Loucy (cell line): ENCODE data around the gene KSR1.

Source experiments
- H2AFZ ChIP-seq: fragments of 200-600 bp; sonication (generic); 2 replicates; pipeline ENCODE4 v1.6.0; 2016; ENCODE audit warnings: antibody characterized with exemption, mild to moderate bottlenecking, low read length, moderate library complexity
- H3F3A ChIP-seq: fragments of 200-600 bp; 2 replicates; pipeline ENCODE4 v1.6.0; 2016; ENCODE audit warnings: antibody characterized with exemption, low read depth, mild to moderate bottlenecking
- H3K27me3 ChIP-seq: fragments of 200-600 bp; sonication (generic); 2 replicates; pipeline ENCODE4 v1.6.1; 2014; ENCODE audit warnings: low read length, mild to moderate bottlenecking; ENCODE audit not compliant: insufficient read depth, poor library complexity, severe bottlenecking
- H3K36me3 ChIP-seq: fragments of 200-600 bp; sonication (generic); 2 replicates; pipeline ENCODE4 v1.6.1; 2016; ENCODE audit warnings: low read length; ENCODE audit not compliant: insufficient read depth
- H3K4me1 ChIP-seq: fragments of 200-600 bp; sonication (generic); 2 replicates; pipeline ENCODE4 v1.5.1; 2014; ENCODE audit warnings: low read length, mild to moderate bottlenecking; ENCODE audit not compliant: insufficient read depth, poor library complexity, severe bottlenecking
- H3K4me2 ChIP-seq: fragments of 200-600 bp; sonication (generic); 2 replicates; pipeline ENCODE4 v1.6.0; 2014; ENCODE audit warnings: antibody characterized with exemption, low read length, low read depth, mild to moderate bottlenecking; ENCODE audit not compliant: poor library complexity, severe bottlenecking
- H3K4me3 ChIP-seq: fragments of 200-600 bp; sonication (generic); 2 replicates; pipeline ENCODE4 v1.5.1; 2014; ENCODE audit warnings: low read length, mild to moderate bottlenecking, mixed read lengths; ENCODE audit not compliant: poor library complexity, severe bottlenecking
- H3K79me2 ChIP-seq: fragments of 200-600 bp; sonication (generic); 2 replicates; pipeline ENCODE4 v1.6.1; 2014; ENCODE audit warnings: low read length; ENCODE audit not compliant: insufficient read depth
- H3K9ac ChIP-seq: fragments of 200-600 bp; sonication (generic); 2 replicates; pipeline ENCODE4 v1.6.0; 2014; ENCODE audit warnings: mild to moderate bottlenecking, low read depth, low read length, moderate library complexity; ENCODE audit not compliant: poor library complexity, severe bottlenecking
- H3K9me2 ChIP-seq: fragments of 200-600 bp; sonication (generic); replicated peaks from 2 replicates; pipeline ENCODE4 v1.6.1; 2016; ENCODE audit warnings: low read depth, low read length, mixed read lengths
- H3K9me3 ChIP-seq: fragments of 200-600 bp; sonication (generic); 2 replicates; pipeline ENCODE4 v1.6.1; 2014; ENCODE audit warnings: mild to moderate bottlenecking, antibody characterized with exemption, low read length, low read depth; ENCODE audit not compliant: insufficient read depth
- H4K20me1 ChIP-seq: fragments of 200-600 bp; sonication (generic); 2 replicates; pipeline ENCODE4 v1.6.0; 2014; ENCODE audit warnings: antibody characterized with exemption, low read length, mild to moderate bottlenecking; ENCODE audit not compliant: insufficient read depth, poor library complexity, severe bottlenecking
- EZH2phosphoT487 ChIP-seq: fragments of 200-600 bp; IDR thresholded peaks from 2 replicates; pipeline ENCODE4 v1.6.1; 2018; ENCODE audit warnings: antibody characterized with exemption, mild to moderate bottlenecking, moderate library complexity, borderline replicate concordance
- TF ChIP-seq, protein P1 (sequence below): fragments of 200-600 bp; sonication (generic); conservative IDR thresholded peaks from 2 replicates; pipeline ENCODE4 v1.5.1; 2014; ENCODE audit warnings: mild to moderate bottlenecking, antibody characterized with exemption, low read length

Gene KSR1

DNA sequence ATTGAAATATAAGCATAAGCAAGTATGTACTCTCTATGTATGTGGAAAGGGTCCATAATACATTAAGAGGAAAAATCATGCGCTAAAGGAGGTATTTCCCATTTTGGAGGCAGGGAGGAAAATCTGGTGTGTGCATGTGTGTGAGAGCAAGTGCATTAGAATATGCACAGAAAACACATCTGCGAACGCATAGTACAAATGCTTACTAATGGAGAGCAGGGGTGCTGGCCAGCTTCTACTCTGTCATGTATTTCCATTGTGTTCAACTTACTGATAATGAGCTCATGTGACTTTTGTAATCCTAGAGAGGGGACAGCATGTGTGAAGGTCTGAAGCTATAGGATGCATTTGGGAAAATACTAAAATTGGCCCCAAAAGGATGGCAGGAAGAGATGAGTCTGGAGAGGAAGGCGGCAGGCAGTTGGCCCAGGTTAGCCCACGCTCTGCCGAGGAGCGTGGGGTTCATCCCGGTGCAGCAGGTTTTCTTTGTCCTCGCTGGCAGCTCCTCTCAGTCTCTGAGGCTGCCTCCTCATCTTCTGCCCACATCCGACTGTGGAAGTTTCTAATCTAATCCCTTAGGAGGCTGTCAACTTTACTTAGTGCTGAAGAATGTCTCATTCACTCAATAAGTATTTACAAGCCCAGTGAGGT, 17.8 kb upstream of the KSR1 start:
- Histone ChIP-seq H3K4me2 (no peak overlapping the region), H3K9ac (no peak overlapping the region), H3K4me3 (no peak overlapping the region), H3K79me2 (no peaks in the 10 kb centered on the region), H4K20me1 (no peaks in the 10 kb centered on the region), H3K9me2 (no peaks in the 10 kb centered on the region), H3K4me1 (no peaks in the 10 kb centered on the region), H3F3A (no peaks in the 10 kb centered on the region), H3K9me3 (no peaks in the 10 kb centered on the region), H2AFZ (no peak overlapping the region), H3K27me3 (no peaks in the 10 kb centered on the region), H3K36me3 (no peaks in the 10 kb centered on the region)
- TF ChIP-seq, protein P1, sequence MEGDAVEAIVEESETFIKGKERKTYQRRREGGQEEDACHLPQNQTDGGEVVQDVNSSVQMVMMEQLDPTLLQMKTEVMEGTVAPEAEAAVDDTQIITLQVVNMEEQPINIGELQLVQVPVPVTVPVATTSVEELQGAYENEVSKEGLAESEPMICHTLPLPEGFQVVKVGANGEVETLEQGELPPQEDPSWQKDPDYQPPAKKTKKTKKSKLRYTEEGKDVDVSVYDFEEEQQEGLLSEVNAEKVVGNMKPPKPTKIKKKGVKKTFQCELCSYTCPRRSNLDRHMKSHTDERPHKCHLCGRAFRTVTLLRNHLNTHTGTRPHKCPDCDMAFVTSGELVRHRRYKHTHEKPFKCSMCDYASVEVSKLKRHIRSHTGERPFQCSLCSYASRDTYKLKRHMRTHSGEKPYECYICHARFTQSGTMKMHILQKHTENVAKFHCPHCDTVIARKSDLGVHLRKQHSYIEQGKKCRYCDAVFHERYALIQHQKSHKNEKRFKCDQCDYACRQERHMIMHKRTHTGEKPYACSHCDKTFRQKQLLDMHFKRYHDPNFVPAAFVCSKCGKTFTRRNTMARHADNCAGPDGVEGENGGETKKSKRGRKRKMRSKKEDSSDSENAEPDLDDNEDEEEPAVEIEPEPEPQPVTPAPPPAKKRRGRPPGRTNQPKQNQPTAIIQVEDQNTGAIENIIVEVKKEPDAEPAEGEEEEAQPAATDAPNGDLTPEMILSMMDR, result no peak
- TF ChIP-seq EZH2phosphoT487, result no peak

DNA sequence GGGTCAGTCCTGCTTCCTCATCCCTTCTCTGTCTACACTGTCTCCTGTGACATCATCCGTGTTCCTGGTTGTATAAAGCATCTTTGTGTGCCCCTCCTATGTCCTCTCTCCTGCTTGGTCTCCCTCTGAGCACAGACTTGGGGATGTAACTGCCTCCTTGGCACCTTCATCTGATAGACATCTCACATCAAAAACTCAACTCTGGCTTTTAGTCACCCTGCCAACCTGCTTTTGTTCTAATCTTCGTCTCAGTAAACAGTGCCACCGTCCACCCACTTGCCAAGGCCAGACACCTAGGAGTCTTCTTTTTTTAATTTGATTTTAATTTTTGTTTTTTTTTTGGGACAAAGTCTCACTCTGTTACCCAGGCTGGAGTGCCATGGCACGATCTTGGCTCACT, 16.9 kb upstream of the KSR1 start:
- H3K27me3 ChIP-seq, result no peaks in the 10 kb centered on the region
- no peaks in the 10 kb centered on the region for H3K36me3 ChIP-seq
- no peaks in the 10 kb centered on the region for H3K9me3 ChIP-seq
- H3K4me1 ChIP-seq, result no peaks in the 10 kb centered on the region
- no peaks in the 10 kb centered on the region for H3F3A ChIP-seq
- TF ChIP-seq EZH2phosphoT487, result no peak
- TF ChIP-seq, protein P1, result no peak
- H3K4me3 ChIP-seq, result no peak overlapping the region
- H3K4me2 ChIP-seq, result no peak overlapping the region
- H3K79me2 ChIP-seq, result no peaks in the 10 kb centered on the region
- no peaks in the 10 kb centered on the region for H3K9me2 ChIP-seq
- H3K9ac ChIP-seq, result no peak overlapping the region
- no peaks in the 10 kb centered on the region for H4K20me1 ChIP-seq
- no peak overlapping the region for H2AFZ ChIP-seq

DNA sequence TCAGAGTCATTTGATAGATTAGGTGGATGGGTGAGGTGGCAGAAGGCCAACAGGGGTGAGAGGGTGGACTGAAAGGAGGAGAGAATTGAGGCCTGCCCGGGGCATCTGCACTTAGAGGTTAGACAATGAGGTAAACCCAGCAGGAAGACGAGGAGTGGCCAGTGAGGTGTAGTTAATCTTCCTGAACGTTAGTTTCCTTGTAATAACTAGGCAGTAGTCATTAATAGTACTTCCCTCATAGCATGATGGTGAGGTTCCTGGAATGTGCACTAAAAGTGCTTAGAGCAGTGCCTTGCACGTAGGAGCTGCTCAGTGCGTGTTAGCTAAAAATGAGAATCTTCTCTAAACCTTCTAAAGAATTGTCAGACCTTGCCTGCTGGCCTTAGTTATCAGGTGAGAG, 13.5 kb upstream of the KSR1 start:
- no peaks in the 10 kb centered on the region for H3F3A ChIP-seq
- H3K9ac ChIP-seq, result no peak overlapping the region
- no peaks in the 10 kb centered on the region for H3K36me3 ChIP-seq
- no peak overlapping the region for H2AFZ ChIP-seq
- no peaks in the 10 kb centered on the region for H3K9me2 ChIP-seq
- H3K9me3 ChIP-seq, result no peaks in the 10 kb centered on the region
- TF ChIP-seq EZH2phosphoT487, result no peak
- TF ChIP-seq, protein P1, result no peak
- no peaks in the 10 kb centered on the region for H4K20me1 ChIP-seq
- H3K4me1 ChIP-seq, result no peaks in the 10 kb centered on the region
- H3K27me3 ChIP-seq, result no peaks in the 10 kb centered on the region
- no peak overlapping the region for H3K4me2 ChIP-seq
- no peak overlapping the region for H3K4me3 ChIP-seq
- H3K79me2 ChIP-seq, result no peaks in the 10 kb centered on the region
